ENCODE data around the gene POLH.

The POLH gene

DNA sequence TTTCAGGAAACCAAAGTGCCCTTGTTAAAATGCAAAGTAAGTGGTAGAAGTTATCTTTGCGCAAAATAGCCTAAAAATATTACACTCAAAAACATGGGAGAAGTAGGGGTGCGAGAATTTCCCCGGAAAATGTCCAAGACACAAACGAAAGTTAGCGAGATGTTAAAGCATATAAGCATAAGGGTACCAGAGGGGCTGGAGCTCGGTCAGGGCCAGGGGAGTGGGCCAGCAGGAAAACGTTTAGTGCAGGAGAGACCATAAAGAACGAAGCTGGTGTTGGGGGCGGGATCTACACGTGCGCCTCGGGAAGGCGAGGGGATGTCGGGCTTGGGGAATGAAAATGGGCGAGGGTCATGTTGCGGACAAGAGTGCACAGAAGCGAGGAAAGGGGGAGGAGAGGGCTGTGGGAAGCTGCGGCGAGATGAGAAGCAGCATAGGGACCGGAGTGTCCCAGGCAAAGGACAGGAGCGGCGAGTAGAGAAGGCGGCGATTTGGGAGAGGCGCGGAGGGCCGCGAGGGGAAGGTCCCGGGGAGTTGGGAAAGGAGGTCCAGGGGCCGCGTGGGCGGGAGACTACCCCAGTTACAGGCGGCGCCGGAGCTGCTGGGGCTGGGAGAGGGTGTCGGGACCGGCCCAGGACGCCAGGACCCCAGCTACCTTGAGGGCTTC lies 747 bp upstream of the POLH start:
- H3K36me3 ChIP-seq, result peaks cover 3 to 30% (median 10%) of the 10 kb centered on the region in 3 donors
- H3K27ac ChIP-seq, result peak overlapping the region; percentile 79 to 81
- intact Hi-C loops (cut with DNase I; ENCODE audit: low total_unique reads), result loop anchor here (5.0 kb wide), 1 partner anchor 63 kb away; the partner anchor contains the start of gene LRRC73
- DNase-seq, result peak; percentile 21 to 70
- H3K9me3 ChIP-seq, result no peaks in the 10 kb centered on the region
- TF ChIP-seq, protein P1, sequence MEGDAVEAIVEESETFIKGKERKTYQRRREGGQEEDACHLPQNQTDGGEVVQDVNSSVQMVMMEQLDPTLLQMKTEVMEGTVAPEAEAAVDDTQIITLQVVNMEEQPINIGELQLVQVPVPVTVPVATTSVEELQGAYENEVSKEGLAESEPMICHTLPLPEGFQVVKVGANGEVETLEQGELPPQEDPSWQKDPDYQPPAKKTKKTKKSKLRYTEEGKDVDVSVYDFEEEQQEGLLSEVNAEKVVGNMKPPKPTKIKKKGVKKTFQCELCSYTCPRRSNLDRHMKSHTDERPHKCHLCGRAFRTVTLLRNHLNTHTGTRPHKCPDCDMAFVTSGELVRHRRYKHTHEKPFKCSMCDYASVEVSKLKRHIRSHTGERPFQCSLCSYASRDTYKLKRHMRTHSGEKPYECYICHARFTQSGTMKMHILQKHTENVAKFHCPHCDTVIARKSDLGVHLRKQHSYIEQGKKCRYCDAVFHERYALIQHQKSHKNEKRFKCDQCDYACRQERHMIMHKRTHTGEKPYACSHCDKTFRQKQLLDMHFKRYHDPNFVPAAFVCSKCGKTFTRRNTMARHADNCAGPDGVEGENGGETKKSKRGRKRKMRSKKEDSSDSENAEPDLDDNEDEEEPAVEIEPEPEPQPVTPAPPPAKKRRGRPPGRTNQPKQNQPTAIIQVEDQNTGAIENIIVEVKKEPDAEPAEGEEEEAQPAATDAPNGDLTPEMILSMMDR (IDR thresholded peaks at IDR 0.05), result no peak
- no peaks in the 10 kb centered on the region for H3K27me3 ChIP-seq
- peak overlapping the region; percentile 90 to 91 for H3K4me3 ChIP-seq
- peaks cover 0 to 28% (median 18%) of the 10 kb centered on the region in 4 donors for H3K4me1 ChIP-seq

DNA sequence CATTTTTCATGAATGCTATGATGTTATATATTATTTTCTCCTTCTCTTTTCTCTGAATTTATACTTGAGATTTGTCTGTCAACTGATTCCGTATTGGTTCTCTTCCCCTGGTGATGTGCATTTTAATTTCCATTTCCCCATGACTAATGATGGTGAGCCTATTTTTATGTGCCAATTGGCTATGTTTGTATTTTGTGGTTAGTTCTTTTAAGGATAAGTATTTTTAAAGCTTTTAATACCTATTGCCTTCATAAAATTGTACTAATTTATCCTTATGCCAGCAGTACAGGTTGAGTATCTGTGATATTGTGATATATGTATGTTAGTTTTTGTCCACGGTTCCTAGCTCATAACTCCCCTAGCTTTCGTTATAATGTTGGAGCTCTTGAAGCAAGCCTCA lies 2.8 kb downstream of the POLH start:
- peaks cover 0 to 28% (median 18%) of the 10 kb centered on the region in 4 donors for H3K4me1 ChIP-seq
- intact Hi-C loops (cut with DNase I; ENCODE audit: low total_unique reads), result loop anchor here (5.0 kb wide), 1 partner anchor 66 kb away; the partner anchor contains the start of gene LRRC73
- no peaks in the 10 kb centered on the region for H3K9me3 ChIP-seq
- TF ChIP-seq, protein P1 (IDR thresholded peaks at IDR 0.05), result no peak
- peaks cover 2 to 17% (median 2%) of the 10 kb centered on the region in 3 donors for H3K36me3 ChIP-seq
- no peak overlapping the region for H3K27ac ChIP-seq
- no peaks in the 10 kb centered on the region for H3K27me3 ChIP-seq
- H3K4me3 ChIP-seq, result no peak overlapping the region
- DNase-seq, result no peak

DNA sequence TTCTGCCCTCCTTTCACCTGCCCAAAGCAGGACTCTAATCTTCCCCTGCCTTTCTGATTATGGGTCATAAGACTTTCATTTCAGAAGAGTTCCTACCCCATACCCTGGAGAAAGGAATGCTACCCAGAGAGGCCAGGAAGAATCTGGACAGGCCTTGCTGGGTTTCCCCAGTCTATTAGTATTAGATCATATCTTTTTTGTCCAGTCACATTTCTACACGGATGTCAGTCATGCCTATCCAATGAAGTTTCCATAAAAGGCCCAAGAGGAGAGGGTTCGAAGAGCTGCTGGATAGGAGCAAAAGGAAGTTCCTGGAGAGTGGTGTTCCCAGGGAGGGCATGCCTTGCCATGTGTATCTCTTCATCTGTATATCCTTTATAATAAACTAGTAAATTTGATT lies 3.2 kb downstream of the POLH start:
- Histone ChIP-seq H3K27me3 (no peaks in the 10 kb centered on the region), H3K4me3 (no peak overlapping the region), H3K36me3 (peaks cover 6 to 21% (median 6%) of the 10 kb centered on the region in 3 donors), H3K27ac (no peak overlapping the region), H3K9me3 (no peaks in the 10 kb centered on the region), H3K4me1 (peaks cover 0 to 28% (median 16%) of the 10 kb centered on the region in 4 donors)
- intact Hi-C loops (cut with DNase I; ENCODE audit: low total_unique reads), result loop anchor here (5.0 kb wide), 1 partner anchor 67 kb away; the partner anchor contains the start of gene LRRC73
- DNase-seq, result no peak
- TF ChIP-seq, protein P1 (IDR thresholded peaks at IDR 0.05), result no peak

DNA sequence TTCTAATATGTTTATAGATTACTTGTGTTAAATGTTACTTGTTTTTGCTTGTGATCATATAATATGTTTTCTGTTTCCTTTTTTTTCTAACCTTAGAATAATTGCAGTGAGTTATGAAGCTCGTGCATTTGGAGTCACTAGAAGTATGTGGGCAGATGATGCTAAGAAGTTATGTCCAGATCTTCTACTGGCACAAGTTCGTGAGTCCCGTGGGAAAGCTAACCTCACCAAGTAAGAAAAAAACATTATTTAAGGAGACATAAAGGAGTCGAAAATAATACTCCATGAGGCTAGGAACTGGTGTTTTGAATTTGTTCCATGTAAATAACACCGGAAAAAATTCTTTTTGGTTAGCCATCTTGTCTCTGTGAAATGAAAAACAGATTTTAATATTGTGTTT lies 6.9 kb downstream of the POLH start:
- Histone ChIP-seq H3K4me3 (no peak overlapping the region), H3K27ac (no peak overlapping the region), H3K36me3 (peaks cover 24 to 58% (median 40%) of the 10 kb centered on the region in 3 donors), H3K9me3 (no peaks in the 10 kb centered on the region), H3K27me3 (no peaks in the 10 kb centered on the region), H3K4me1 (peaks cover 0 to 3% (median 0%) of the 10 kb centered on the region in 4 donors)
- intact Hi-C loops (cut with DNase I; ENCODE audit: low total_unique reads), result no loop called here
- TF ChIP-seq, protein P1 (IDR thresholded peaks at IDR 0.05), result no peak
- DNase-seq, result no peak

DNA sequence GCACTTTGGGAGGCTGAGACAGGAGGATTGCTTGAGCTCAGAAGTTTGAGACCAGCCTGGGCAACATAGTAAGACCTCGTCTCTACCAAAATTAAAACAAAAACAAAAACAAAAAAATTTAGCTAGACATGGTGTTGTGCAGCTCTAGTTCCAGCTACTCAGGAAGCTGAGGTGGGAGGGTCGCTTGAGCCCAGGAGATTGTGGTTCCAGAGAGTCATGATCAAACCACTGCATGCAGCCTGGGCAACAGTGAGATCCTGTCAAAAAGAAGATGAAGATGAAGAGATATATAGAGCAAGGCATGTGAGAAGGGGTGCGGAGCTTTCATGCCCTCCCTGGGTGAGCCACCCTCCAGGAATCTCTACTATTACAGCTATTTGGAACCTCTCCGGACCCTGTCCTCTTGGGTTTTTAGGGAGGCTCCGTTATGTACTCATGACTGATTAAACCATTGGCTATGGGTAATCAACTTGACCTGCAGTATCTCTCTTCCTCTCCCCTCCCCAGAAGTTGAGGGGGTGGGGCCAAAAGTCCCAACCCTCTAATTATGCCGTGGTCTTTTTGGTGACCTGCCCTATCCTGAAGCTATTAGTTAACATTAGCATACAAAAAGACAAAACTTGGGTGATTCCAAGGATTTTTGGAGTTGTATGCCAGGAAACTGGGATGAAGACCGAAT lies 9.0 kb downstream of the POLH start:
- Histone ChIP-seq H3K27me3 (no peaks in the 10 kb centered on the region), H3K27ac (no peak overlapping the region), H3K4me1 (no peaks in the 10 kb centered on the region), H3K36me3 (peaks cover 25 to 78% (median 46%) of the 10 kb centered on the region in 3 donors), H3K9me3 (no peaks in the 10 kb centered on the region), H3K4me3 (no peak overlapping the region)
- TF ChIP-seq, protein P1 (IDR thresholded peaks at IDR 0.05), result no peak
- DNase-seq, result no peak
- intact Hi-C loops (cut with DNase I; ENCODE audit: low total_unique reads), result no loop called here
